ENCODE measurements around the gene UNKL. TPM values are rescaled to one million over a fixed set of nuclear protein-coding genes. Genes with fewer than 3 reads are reported as not detected.

Gene UNKL
- total and polyA plus RNA-seq, 3 donors from 2014 or later: 23.7 to 49.9 (median 49.2) TPM

DNA sequence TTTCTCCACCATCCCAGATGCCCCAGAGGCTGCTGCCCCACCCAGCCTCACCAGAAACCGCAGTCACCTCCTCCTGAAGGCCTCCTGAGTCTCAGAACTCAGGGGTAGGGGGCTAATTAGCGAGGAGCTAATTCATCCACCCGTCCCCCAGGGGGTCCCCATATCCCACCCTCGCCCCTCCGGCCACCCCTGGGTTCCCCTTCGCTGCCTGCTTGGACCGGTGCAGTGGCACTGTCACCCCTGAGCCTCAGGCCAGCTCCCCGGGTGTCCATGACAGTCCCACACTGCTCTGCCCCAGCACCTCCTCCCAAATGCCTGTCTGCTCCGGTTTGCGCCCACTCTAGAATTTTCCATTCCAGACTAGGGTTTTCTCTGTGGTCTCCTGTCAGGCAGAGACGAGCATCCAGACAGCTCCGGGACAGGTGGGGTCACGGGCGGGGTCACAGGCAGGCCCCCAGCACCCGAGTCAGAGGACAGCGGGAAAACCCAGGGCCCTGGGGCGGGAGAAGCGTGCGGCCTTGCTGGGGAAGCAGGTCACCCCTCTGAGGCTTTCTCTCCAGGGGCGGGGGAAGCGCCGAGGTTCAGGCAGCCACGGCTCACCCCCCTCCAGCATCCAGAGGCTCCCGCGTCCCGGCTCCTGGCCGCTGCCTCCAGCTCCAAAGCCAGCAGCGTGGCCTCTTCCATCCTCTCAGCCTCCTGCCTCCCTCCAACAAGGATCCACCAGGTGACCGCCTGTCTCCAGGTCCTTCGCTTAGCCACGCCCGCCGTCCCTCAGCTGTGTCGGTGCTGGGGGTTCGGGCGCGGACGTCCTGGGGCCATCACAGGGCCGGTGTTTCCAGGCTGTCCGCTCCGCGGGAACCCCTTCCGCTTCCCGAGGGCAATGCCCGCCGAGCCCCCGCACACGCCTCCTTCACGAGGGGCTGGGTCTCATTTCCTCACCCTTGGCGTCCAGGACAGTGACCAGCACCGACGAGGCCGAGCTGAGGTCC, 13.3 kb upstream of the UNKL start:
- H3K9me3 ChIP-seq: no peaks in the 10 kb centered on the region
- WGBS, 2 donors: 92% methylated on average over 43 to 53 of the region's 53 CpGs
- H3K4me1 ChIP-seq: peaks cover 12% of the 10 kb centered on the region
- peak overlapping the region in 1 of 2 donors; percentile 24 for H3K27ac ChIP-seq
- no peak for DNase-seq
- H3K36me3 ChIP-seq (ENCODE audit: low read depth, missing control alignments): no peaks in the 10 kb centered on the region
- intact Hi-C loops (cut with DNase I; ENCODE audit: low total_unique reads): no loop called here
- TF ChIP-seq, protein P1, sequence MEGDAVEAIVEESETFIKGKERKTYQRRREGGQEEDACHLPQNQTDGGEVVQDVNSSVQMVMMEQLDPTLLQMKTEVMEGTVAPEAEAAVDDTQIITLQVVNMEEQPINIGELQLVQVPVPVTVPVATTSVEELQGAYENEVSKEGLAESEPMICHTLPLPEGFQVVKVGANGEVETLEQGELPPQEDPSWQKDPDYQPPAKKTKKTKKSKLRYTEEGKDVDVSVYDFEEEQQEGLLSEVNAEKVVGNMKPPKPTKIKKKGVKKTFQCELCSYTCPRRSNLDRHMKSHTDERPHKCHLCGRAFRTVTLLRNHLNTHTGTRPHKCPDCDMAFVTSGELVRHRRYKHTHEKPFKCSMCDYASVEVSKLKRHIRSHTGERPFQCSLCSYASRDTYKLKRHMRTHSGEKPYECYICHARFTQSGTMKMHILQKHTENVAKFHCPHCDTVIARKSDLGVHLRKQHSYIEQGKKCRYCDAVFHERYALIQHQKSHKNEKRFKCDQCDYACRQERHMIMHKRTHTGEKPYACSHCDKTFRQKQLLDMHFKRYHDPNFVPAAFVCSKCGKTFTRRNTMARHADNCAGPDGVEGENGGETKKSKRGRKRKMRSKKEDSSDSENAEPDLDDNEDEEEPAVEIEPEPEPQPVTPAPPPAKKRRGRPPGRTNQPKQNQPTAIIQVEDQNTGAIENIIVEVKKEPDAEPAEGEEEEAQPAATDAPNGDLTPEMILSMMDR (IDR thresholded peaks at IDR 0.05): no peak
- TF ChIP-seq POLR2A (IDR thresholded peaks at IDR 0.05): no peak
- no peaks in the 10 kb centered on the region for H3K27me3 ChIP-seq
- no peak overlapping the region for H3K4me3 ChIP-seq

DNA sequence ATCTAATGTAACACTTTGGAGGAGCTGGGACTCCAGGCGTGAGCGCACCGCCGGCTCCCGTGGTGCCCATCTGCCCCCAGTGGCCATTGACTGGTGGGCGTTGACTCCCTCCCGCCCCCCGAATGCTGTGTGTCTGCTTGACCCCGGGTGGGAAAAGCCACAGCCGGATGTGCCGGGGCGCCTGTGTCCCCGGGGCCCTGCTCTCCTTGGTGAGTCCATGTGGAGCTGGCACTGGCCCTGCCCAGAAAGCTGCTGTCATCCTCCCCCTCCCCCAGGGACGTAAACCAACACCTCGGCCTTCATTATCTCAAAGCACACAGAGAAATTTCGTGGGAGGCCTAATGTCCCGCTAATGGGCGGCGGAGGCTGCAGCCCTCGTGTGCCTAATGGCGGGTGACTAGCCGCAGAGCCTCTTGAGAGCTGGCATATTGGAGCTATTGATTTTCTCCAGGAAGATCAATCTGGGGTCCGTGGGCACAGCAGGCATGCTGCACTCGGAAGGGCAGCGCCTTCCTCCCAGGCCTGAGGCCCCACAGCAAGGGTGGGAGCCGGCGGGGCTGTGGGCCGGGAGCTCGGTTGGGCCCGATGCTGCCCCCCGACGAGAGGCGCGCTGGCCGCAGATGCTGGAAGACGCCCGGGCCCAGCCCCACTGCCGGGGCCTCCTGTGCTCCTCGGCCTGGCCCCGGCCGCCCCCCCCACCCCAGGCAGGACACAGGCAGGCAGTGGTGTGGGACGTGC, 12.4 kb upstream of the UNKL start:
- H3K9me3 ChIP-seq: no peaks in the 10 kb centered on the region
- TF ChIP-seq, protein P1 (IDR thresholded peaks at IDR 0.05): no peak
- TF ChIP-seq POLR2A (IDR thresholded peaks at IDR 0.05): no peak
- peak overlapping the region; percentile 24 for H3K27ac ChIP-seq
- intact Hi-C loops (cut with DNase I; ENCODE audit: low total_unique reads): no loop called here
- peak; percentile 75 for DNase-seq
- H3K4me3 ChIP-seq: no peak overlapping the region
- H3K4me1 ChIP-seq: peaks cover 12% of the 10 kb centered on the region
- H3K27me3 ChIP-seq: no peaks in the 10 kb centered on the region
- WGBS, 2 donors: 55 to 76% methylated on average over 12 to 41 of the region's 42 CpGs
- no peaks in the 10 kb centered on the region for H3K36me3 ChIP-seq (ENCODE audit: low read depth, missing control alignments)

DNA sequence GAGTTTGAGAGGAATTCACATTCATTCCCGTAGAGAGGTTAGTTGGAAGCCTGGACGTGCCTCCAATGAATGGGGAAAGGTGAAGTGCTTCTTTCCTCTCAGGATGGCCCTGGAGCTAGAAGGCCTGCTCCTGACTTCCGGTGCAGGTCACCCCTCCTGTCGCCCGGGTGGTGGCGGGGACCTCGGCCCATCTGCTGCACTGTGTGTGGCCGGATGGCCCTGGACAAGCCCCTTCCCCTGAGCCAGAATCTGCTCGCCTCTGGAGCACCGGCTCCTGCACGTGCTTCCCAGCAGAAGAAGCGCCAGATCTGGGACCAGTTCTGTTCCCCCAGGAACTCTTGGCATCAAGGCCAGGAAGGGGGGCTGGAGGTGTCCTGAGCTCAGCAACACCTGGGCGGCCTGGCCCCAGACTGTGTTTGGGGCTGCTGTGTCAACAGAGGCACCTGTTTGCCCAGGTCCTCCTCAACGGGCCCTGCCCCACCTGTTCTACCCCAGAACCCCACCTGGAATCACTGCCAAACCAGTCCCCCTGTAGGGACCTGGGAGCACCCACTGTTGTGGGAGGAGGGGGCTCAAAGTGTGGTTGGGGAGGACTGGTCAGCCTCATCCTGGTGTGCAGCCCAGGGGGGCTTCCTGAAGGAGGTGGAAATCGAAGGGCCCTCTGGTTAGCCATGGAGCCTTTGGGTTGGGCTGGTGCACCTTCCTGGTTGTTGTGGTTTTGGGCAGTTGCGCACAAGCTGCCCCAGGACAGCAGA, 11.3 kb upstream of the UNKL start:
- DNase-seq: no peak
- Histone ChIP-seq H3K9me3 (no peaks in the 10 kb centered on the region), H3K4me3 (no peak overlapping the region), H3K27me3 (no peaks in the 10 kb centered on the region), H3K4me1 (peaks cover 18% of the 10 kb centered on the region), H3K27ac (peak overlapping the region in 1 of 2 donors; percentile 24), H3K36me3 (ENCODE audit: low read depth, missing control alignments) (no peaks in the 10 kb centered on the region)
- 86 to 88% methylated on average over 13 to 16 of the region's 16 CpGs for whole genome bisulfite sequencing, 2 donors
- intact Hi-C loops (cut with DNase I; ENCODE audit: low total_unique reads): no loop called here
- TF ChIP-seq, protein P1 (IDR thresholded peaks at IDR 0.05): no peak
- TF ChIP-seq POLR2A (IDR thresholded peaks at IDR 0.05): no peak

DNA sequence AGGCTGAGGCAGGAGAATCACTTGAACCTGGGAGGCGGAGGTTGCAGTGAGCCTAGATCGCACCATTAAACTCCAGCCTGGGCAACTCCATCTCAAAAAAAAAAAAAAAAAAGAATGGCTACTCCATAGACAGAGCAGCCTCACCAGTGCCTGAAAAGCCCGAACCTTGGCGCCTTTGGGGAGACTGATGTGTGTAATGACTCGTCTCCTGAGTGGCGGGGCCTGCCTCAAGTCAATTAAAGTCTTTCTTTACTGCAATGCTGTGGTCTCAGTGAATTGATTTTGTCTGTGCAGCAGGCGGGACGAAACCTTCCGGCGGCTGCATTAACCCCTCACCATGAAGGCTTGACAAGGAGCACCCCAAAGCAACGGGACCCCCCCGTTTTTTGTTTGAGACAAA, 9.5 kb upstream of the UNKL start:
- peaks cover 26% of the 10 kb centered on the region for H3K4me1 ChIP-seq
- no peak overlapping the region for H3K27ac ChIP-seq
- 92 to 93% methylated on average over 11 to 12 of the region's 12 CpGs for WGBS, 2 donors
- intact Hi-C loops (cut with DNase I; ENCODE audit: low total_unique reads): no loop called here
- TF ChIP-seq, protein P1 (IDR thresholded peaks at IDR 0.05): no peak
- no peak for TF ChIP-seq POLR2A (IDR thresholded peaks at IDR 0.05)
- no peaks in the 10 kb centered on the region for H3K36me3 ChIP-seq (ENCODE audit: low read depth, missing control alignments)
- no peak overlapping the region for H3K4me3 ChIP-seq
- no peaks in the 10 kb centered on the region for H3K9me3 ChIP-seq
- DNase-seq: no peak
- no peaks in the 10 kb centered on the region for H3K27me3 ChIP-seq
